Measurements from ENCODE around the gene AKT3. TPM values are rescaled to one million over a fixed set of nuclear protein-coding genes. Genes with fewer than 3 reads are reported as not detected.
"Not testable (repeated sequence)": the region's sequence is repeated elsewhere in the genome, so short reads cannot be mapped to it uniquely, and the experiment has no call there.

AKT3 gene
- total RNA-seq, 2 experiments from 2014 or later = 31.7 to 34.6 TPM

GRCh38 chr1:243885806-243886205 is 35.8 kb upstream of the AKT3 start:
- POLR2A ChIA-PET = no interaction called here

GRCh38 chr1:243884603-243885002 is 34.6 kb upstream of the AKT3 start:
- ChIA-PET POLR2A (no interaction called here), CTCF (interaction anchor here (1.4 kb wide), 1 partner anchor 541 kb away, joined by 8 read pairs; no protein-coding TSS in a partner anchor)
- TF ChIP-seq, protein P1, sequence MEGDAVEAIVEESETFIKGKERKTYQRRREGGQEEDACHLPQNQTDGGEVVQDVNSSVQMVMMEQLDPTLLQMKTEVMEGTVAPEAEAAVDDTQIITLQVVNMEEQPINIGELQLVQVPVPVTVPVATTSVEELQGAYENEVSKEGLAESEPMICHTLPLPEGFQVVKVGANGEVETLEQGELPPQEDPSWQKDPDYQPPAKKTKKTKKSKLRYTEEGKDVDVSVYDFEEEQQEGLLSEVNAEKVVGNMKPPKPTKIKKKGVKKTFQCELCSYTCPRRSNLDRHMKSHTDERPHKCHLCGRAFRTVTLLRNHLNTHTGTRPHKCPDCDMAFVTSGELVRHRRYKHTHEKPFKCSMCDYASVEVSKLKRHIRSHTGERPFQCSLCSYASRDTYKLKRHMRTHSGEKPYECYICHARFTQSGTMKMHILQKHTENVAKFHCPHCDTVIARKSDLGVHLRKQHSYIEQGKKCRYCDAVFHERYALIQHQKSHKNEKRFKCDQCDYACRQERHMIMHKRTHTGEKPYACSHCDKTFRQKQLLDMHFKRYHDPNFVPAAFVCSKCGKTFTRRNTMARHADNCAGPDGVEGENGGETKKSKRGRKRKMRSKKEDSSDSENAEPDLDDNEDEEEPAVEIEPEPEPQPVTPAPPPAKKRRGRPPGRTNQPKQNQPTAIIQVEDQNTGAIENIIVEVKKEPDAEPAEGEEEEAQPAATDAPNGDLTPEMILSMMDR (IDR thresholded peaks at IDR 0.05) = no peak
- Mint-ChIP-seq H3K36me3 (ENCODE audit: low read depth) (no peaks in the 10 kb centered on the region), H3K4me3 (no peak overlapping the region), H3K27ac (no peak overlapping the region), H3K9me3 (no peaks in the 10 kb centered on the region), H3K4me1 (ENCODE audit: low read depth) (no peaks in the 10 kb centered on the region), H3K27me3 (peaks cover 5% of the 10 kb centered on the region)
- intact Hi-C loops (cut with micrococcal nuclease) = no loop called here
- no peak for ATAC-seq
- no peak for DNase-seq

More at GRCh38 chr1:243885806-243886205, 35.8 kb upstream of the AKT3 start:
- H3K4me3 Mint-ChIP-seq = no peak overlapping the region
- DNase-seq (no peak), ATAC-seq (no peak)
- intact Hi-C loops (cut with micrococcal nuclease) = no loop called here
- H3K9me3 Mint-ChIP-seq = no peaks in the 10 kb centered on the region
- TF ChIP-seq, protein P1 (IDR thresholded peaks at IDR 0.05) = no peak
- no peaks in the 10 kb centered on the region for H3K36me3 Mint-ChIP-seq (ENCODE audit: low read depth)
- CTCF ChIA-PET = interaction anchor here (1.4 kb wide), 1 partner anchor 542 kb away, joined by 8 read pairs; no protein-coding TSS in a partner anchor
- H3K4me1 Mint-ChIP-seq (ENCODE audit: low read depth) = no peaks in the 10 kb centered on the region
- peaks cover 1% of the 10 kb centered on the region for H3K27me3 Mint-ChIP-seq
- no peak overlapping the region for H3K27ac Mint-ChIP-seq

DNA sequence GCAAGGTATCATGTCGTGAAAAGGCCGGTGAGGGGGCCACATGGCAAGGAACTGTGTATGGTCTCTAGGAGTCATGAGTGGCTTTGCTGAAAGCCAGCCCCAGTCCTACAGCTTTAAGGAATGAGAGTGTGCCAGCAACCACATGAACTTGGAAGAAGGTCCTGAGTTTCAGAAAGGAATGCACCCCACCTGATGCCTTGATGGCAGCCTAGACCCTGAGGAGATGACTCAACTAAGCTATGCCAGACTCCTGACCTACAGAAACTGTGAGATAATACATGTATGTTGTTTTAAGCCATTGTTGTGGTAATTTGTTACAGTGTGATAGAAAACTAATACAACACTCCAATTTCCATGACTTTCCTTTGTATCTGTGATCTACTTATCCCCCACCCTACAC is 33.5 kb upstream of the AKT3 start:
- no peak for ATAC-seq
- intact Hi-C loops (cut with micrococcal nuclease) = no loop called here

DNA sequence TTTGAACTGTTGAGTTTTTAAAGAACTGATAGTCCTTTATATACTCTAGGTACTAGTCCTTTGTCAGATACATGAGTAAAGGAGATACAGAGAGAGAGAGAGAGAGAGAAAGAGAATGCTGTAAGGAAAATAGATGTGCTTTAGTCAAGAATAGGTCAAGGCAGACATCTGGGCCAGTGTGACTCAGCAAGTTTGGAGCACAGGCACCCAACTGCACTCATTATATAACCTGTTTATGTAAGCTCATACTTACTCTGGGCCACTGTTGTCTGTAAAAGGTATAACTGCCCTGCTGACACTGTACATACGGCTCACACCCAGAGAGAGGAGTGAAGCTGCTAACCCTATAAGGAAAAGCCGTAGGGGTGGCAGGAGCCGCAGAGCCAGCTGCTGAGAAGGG is 32.2 kb upstream of the AKT3 start:
- H3K36me3 Mint-ChIP-seq (ENCODE audit: low read depth) = no peaks in the 10 kb centered on the region
- no peaks in the 10 kb centered on the region for H3K4me1 Mint-ChIP-seq (ENCODE audit: low read depth)
- TF ChIP-seq, protein P1 (IDR thresholded peaks at IDR 0.05) = no peak
- H3K27ac Mint-ChIP-seq = no peak overlapping the region
- ChIA-PET POLR2A (no interaction called here), CTCF (no interaction called here)
- no peak overlapping the region for H3K4me3 Mint-ChIP-seq
- DNase-seq (no peak), ATAC-seq (no peak)
- H3K27me3 Mint-ChIP-seq = peaks cover 6% of the 10 kb centered on the region
- no peaks in the 10 kb centered on the region for H3K9me3 Mint-ChIP-seq
- intact Hi-C loops (cut with micrococcal nuclease) = no loop called here

More for the DNA sequence above, 33.5 kb upstream of the AKT3 start:
- Mint-ChIP-seq H3K4me1 (ENCODE audit: low read depth) (no peaks in the 10 kb centered on the region), H3K36me3 (ENCODE audit: low read depth) (no peaks in the 10 kb centered on the region), H3K27ac (no peak overlapping the region), H3K9me3 (no peaks in the 10 kb centered on the region), H3K4me3 (no peak overlapping the region), H3K27me3 (peaks cover 6% of the 10 kb centered on the region)
- DNase-seq = no peak
- ChIA-PET POLR2A (no interaction called here), CTCF (no interaction called here)
- TF ChIP-seq, protein P1 (IDR thresholded peaks at IDR 0.05) = no peak

GRCh38 chr1:243877058-243877457 is 27.0 kb upstream of the AKT3 start:
- intact Hi-C loops (cut with micrococcal nuclease); CTCF ChIA-PET; H3K36me3 Mint-ChIP-seq (ENCODE audit: low read depth); H3K4me3 Mint-ChIP-seq; H3K4me1 Mint-ChIP-seq (ENCODE audit: low read depth); ATAC-seq; H3K27ac Mint-ChIP-seq; DNase-seq; POLR2A ChIA-PET; H3K27me3 Mint-ChIP-seq: not testable (repeated sequence)
- peaks cover 11% of the 10 kb centered on the region for H3K9me3 Mint-ChIP-seq
